SK-N-SH (cell line): ENCODE measurements around the gene SEZ6.

Experiments
- CHD2 ChIP-seq: fragments of 150-350 bp; IDR thresholded peaks from 2 replicates; pipeline ENCODE4 v1.6.1; 2018; ENCODE audit warnings: low read length; ENCODE audit not compliant: partially characterized antibody
- CTCF ChIP-seq: fragments of 200-600 bp; sonication (generic); IDR thresholded peaks from 2 replicates; pipeline ENCODE4 v1.6.1; 2017; ENCODE audit warnings: antibody characterized with exemption, mild to moderate bottlenecking, moderate library complexity
- EZH2phosphoT487 ChIP-seq: fragments of 200-600 bp; sonication (generic); IDR thresholded peaks from 2 replicates; pipeline ENCODE4 v1.6.1; 2017; ENCODE audit warnings: low read depth, mixed run types, mild to moderate bottlenecking, antibody characterized with exemption, moderate library complexity, borderline replicate concordance
- REST ChIP-seq: IDR thresholded peaks from 2 replicates; pipeline ENCODE4 v1.6.1; 2012; ENCODE audit warnings: mild to moderate bottlenecking, low read depth, low read length, moderate library complexity
- SMC3 ChIP-seq: IDR thresholded peaks from 2 replicates; pipeline ENCODE4 v1.6.1; 2012; ENCODE audit warnings: low read depth, low read length, improper control_type of control experiment
- YY1 ChIP-seq: IDR thresholded peaks from 2 replicates; pipeline ENCODE4 v1.4.0; 2012; ENCODE audit warnings: low read depth, mild to moderate bottlenecking

GRCh38 chr17:28906706-28907438 lies 99.0 kb downstream of the SEZ6 start:
- no peak for TF ChIP-seq CTCF
- no peak for TF ChIP-seq REST
- no peak for TF ChIP-seq SMC3
- no peak for TF ChIP-seq EZH2phosphoT487
- TF ChIP-seq CHD2, result no peak
- no peak for TF ChIP-seq YY1
